ENCODE measurements around the gene SMAP1.

Gene SMAP1

GRCh38 chr6:70667711-70668498, at the start of gene SMAP1:
Gene SMAP1, plus strand, starts transcription at chr6:70667883. Its CDS starts 141 bp downstream, at chr6:70668024.
- in situ Hi-C loops (cut with MboI; ENCODE audit: low sequenced_read_pairs): no loop called here

- in situ Hi-C loops (cut with MboI; ENCODE audit: low sequenced_read_pairs): no loop called here
Observed at GRCh38 chr6:70620746-70621145, 46.9 kb upstream of the SMAP1 start.

GRCh38 chr6:70622461-70622860, 45.2 kb upstream of the SMAP1 start:
- in situ Hi-C loops (cut with MboI; ENCODE audit: low sequenced_read_pairs): no loop called here

DNA sequence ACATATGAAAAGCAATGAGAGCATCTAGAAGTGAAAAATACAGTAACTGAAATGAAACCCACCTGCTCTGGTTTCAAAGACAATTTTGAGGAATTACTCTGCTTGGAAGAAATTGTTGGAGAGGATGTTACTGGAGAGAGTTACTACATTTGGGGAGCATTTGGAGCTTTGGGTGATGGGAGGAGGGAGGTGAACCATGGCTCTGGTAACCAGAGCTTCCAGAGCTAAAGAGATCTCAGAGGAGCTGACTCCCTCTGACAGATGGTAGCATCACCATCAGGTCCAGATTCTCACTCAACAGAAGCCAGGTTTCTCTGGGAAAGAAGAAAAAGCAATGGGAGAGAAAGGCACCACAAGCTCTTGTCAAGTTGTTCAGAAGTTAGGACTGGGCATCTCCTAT, 42.2 kb upstream of the SMAP1 start:
- in situ Hi-C loops (cut with MboI; ENCODE audit: low sequenced_read_pairs): no loop called here

- in situ Hi-C loops (cut with MboI; ENCODE audit: low sequenced_read_pairs): no loop called here
Observed at GRCh38 chr6:70627500-70628254, 40.0 kb upstream of the SMAP1 start.

DNA sequence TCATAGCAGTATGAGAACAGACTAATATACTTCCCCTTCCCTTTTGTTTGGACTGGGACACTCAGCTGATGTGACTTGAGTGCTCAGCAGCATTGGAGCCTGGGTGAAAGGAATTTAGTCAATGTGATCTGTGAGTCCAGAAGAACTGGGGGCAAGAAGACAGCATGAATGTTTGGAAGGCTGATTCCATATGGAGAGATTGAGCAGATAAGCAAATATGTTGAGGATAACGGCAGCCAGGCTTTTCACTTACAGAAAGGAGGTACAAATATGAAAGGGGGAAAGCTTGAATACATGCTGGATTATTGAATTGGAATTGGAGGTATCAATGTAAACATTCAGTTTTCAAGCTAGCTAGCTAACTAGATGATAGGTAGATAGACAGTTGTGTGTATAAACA, 37.8 kb upstream of the SMAP1 start:
- in situ Hi-C loops (cut with MboI; ENCODE audit: low sequenced_read_pairs): no loop called here

DNA sequence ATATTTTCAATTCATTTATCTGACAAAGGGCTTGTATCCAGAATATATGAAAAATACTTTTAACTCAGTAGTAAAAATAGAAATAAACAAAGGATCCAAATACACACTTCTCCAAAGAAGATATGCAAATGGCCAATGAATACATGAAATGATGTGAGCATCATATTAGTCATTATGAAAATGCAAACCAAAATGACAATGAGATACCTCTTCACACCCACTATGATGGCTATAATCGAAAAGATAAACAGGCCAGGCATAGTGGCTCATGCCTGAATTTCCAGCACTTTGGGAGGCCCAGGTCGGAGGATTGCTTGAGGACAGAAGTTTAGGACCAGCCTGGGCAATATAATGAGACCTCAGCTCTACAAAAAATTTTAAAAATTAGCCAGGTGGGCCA, 33.8 kb upstream of the SMAP1 start:
- in situ Hi-C loops (cut with MboI; ENCODE audit: low sequenced_read_pairs): no loop called here

DNA sequence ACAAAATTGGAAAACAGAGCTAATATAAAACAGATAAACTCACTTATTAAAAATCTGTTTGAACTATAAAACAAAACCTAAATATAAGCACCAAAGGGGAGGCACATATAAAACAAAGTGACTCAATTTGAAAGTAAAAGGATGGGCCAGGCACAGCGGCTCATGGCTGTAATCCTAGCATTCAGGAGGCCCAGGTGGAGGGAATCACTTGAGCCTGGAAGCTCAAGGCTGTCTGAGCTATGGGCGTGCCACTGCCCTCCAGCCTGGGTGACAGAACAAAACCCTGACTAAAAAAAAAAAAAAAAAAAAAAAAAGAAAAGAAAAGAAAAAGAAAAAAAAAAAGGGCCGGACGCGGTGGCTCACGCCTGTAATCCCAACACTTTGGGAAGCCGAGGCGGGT, 31.1 kb upstream of the SMAP1 start:
- in situ Hi-C loops (cut with MboI; ENCODE audit: low sequenced_read_pairs): no loop called here

GRCh38 chr6:70638468-70638867, 29.2 kb upstream of the SMAP1 start:
- in situ Hi-C loops (cut with MboI; ENCODE audit: low sequenced_read_pairs): no loop called here

- in situ Hi-C loops (cut with MboI; ENCODE audit: low sequenced_read_pairs): no loop called here
Observed at GRCh38 chr6:70651326-70651905, 16.3 kb upstream of the SMAP1 start.

DNA sequence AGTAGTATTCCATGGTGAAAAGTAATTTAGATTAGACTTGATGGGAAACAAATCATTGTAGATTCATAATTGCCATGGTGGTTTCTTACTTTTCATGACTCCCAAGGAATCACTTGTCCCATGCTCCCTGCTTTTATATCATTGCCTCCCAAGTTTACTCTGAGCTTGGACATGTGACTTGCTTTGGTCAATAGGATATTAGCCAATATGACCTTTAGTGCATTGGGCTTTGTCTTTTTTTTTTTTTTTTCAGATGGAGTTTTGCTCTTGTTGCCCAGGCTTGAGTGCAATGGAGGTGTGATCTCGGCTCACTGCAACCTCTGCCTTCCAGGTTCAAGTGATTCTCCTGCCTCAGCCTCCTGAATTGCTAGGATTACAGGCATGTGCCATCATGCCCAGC, 15.5 kb upstream of the SMAP1 start:
- in situ Hi-C loops (cut with MboI; ENCODE audit: low sequenced_read_pairs): no loop called here

DNA sequence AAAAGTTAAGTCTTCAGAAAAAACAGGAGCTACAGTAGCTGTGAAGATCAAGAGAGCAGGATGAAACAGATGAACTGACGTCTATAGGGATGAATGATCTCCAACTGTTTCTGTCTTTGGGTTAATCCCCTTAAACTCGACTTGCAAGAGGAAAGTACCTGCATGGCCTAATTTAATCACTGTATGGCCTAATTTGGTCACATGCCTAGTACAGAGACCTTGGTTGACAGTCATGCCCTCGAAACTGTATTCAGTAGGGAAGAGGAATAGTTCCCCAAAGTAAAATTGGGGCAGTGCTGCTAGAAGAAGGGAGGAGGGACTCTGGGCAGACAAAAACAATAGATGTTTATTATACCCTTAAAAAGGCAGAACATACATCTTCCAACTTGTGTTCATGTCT, 10.0 kb upstream of the SMAP1 start:
- in situ Hi-C loops (cut with MboI; ENCODE audit: low sequenced_read_pairs): no loop called here

GRCh38 chr6:70663881-70664466, 3.7 kb upstream of the SMAP1 start:
- in situ Hi-C loops (cut with MboI; ENCODE audit: low sequenced_read_pairs): no loop called here

- in situ Hi-C loops (cut with MboI; ENCODE audit: low sequenced_read_pairs): no loop called here
Observed at GRCh38 chr6:70666706-70667105, 977 bp upstream of the SMAP1 start.

- in situ Hi-C loops (cut with MboI; ENCODE audit: low sequenced_read_pairs): no loop called here
Observed at GRCh38 chr6:70667256-70667710, 400 bp upstream of the SMAP1 start.

DNA sequence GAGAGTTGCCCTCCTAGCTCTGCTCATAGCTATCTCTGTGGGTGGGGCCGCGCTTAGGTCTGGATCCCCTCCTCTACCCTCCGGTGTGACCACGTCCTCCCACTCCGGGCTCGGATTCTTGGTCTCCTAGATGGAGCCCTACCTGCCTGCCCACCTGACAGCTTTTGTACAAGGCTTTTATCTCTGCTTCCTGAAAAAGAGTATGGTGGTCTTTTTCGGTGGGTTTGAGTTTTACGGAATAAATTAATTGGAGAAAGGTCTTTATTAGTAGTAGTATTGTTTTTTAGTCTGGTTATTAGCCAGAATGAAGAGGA, 773 bp downstream of the SMAP1 start:
- in situ Hi-C loops (cut with MboI; ENCODE audit: low sequenced_read_pairs): no loop called here

DNA sequence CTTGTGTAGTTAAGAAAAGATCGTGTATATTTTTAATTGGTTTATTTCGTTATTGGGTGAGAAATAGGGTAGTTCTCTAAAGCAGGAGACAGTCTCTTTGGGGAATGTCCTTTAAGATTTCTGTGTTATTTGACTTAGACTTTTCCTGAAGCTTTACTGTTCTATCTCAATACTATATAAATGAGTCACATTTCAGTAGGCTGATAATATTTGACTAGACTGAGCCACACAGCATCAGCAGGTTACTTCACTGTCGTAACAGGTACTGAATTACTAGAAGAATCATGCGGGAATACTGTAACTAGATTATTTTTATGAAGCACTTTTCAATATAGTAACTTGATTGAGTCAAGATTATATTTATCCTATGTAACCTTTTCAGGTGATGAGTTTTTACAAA, 1.4 kb downstream of the SMAP1 start:
- in situ Hi-C loops (cut with MboI; ENCODE audit: low sequenced_read_pairs): no loop called here

GRCh38 chr6:70672549-70672948, 4.9 kb downstream of the SMAP1 start:
- in situ Hi-C loops (cut with MboI; ENCODE audit: low sequenced_read_pairs): no loop called here

GRCh38 chr6:70673054-70673453, 5.4 kb downstream of the SMAP1 start:
- in situ Hi-C loops (cut with MboI; ENCODE audit: low sequenced_read_pairs): no loop called here

DNA sequence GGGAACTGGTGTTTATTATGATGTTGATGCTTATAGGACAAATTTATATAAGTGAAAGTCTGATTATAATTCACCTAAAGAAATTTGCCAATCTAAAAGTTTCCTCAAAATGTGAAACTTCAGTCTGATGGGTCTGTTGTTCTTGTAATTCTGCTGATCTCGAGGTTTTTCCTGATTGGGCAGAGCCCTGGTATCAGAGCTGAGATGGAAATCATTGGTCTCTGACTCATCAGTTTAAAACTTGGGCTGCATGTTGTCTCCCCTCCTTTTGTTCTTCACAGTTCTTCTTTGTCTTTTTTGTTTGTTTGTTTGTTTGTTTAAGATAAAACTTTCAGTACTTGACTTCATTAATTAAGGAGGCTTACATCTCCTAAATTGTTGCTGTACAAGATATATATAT, 5.9 kb downstream of the SMAP1 start:
- in situ Hi-C loops (cut with MboI; ENCODE audit: low sequenced_read_pairs): no loop called here

DNA sequence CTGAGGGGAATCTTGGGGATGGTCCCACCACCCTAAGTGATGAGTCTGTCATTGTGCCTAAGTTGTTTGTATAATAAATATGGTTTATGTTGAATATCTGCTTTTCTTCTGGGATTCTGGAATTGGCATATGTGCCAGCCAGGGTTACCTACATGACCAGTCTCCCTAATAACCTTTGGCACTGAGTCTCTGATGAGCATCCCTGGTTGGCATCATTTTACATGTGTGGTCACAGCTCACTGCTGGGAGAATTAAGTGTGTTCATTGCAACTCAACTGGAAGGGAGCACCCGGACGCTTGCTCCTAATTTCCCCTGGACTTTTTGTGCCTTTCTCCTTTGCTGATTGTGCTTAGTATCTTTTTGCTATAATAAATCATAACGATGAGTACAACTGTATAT, 8.1 kb downstream of the SMAP1 start:
- in situ Hi-C loops (cut with MboI; ENCODE audit: low sequenced_read_pairs): no loop called here

DNA sequence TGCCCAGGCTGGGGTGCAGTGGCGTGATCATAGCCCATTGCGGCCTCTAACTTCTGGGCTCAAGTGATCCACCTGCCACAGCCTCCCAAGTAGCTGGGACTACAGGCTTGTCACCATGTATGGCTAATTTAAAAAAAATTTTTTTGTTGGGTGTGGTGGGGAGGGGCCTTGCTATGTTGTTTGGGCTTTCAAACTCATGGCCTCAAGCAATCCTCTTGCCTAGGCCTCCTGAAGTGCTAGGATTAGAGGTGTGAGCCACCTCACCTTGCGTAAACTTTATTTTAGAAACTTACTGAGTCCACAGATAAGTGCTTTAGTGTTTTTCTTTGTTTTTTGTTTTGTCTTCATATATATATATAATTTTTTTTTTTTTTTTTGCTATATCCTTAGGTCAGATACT, 9.1 kb downstream of the SMAP1 start:
- in situ Hi-C loops (cut with MboI; ENCODE audit: low sequenced_read_pairs): no loop called here
